Prostate gland (tissue), 2 donors: Measurements from ENCODE around the gene PLCB1. TPM values are rescaled to one million over a fixed set of nuclear protein-coding genes. Genes with fewer than 3 reads are reported as not detected.

Source experiments
- DNase-seq: peaks from one replicate; pipeline ENCODE4 v3.0.0-alpha.2; 2019; ENCODE audit warnings: low spot score
- H3K27ac ChIP-seq, 2 donors: fragments of 200-600 bp; sonication (generic); 2 replicates each; pipeline ENCODE4 v1.5.1; 2017 to 2019
- H3K27me3 ChIP-seq: fragments of 200-600 bp; sonication (generic); replicated peaks from 2 replicates; pipeline ENCODE4 v1.5.1; 2019; ENCODE audit not compliant: insufficient read depth
- H3K36me3 ChIP-seq, 2 donors: fragments of 200-600 bp; sonication (generic); 1 replicate in 1 of 2; 2 replicates in 1 of 2; pipeline versions ENCODE4 v1.5.1 to v1.8.1; 2017 to 2019
- H3K4me1 ChIP-seq: fragments of 200-600 bp; sonication (generic); replicated peaks from 2 replicates; pipeline ENCODE4 v1.5.1; 2019
- H3K4me3 ChIP-seq, 2 donors: fragments of 200-600 bp; sonication (generic); 2 replicates each; pipeline ENCODE4 v1.5.1; 2017 to 2019
- H3K9me3 ChIP-seq: fragments of 200-600 bp; sonication (generic); 2 replicates; pipeline ENCODE4 v1.5.1; 2017
- POLR2A ChIP-seq: fragments of 450-650 bp; IDR thresholded peaks from one replicate; pipeline ENCODE4 v1.6.1; 2016; ENCODE audit warnings: antibody characterized with exemption, mild to moderate bottlenecking
- POLR2AphosphoS5 ChIP-seq: sonication (generic); formaldehyde crosslinking; IDR thresholded peaks from one replicate; pipeline ENCODE4 v1.6.1; 2017; ENCODE audit warnings: antibody characterized with exemption
- WGBS: methylation state at CpG from one replicate; pipeline ENCODE4 v1.1.5; 2018; 5-methylcytosine and 5-hydroxymethylcytosine counted together
- intact Hi-C: fragments of 100-400 bp; cut with DNase I; formaldehyde crosslinking; loops from one replicate; pipeline ENCODE4 v1.14.2; 2022
- total RNA-seq, 2 donors: library from RNA; depleted of rRNA; stranded (reverse); fragments of >200 nt; gene quantifications; one replicate each; pipeline ENCODE4 v1.1.0, GENCODE V29; 2016
- TF ChIP-seq, protein P1 (sequence below), 4 experiments: fragments of 200-600 bp in 2 of 4; fragments of 450-650 bp in 2 of 4; sonication (generic) in 2 of 4; IDR thresholded peaks; 1 replicate in 3 of 4; 2 replicates in 1 of 4; pipeline ENCODE4 v1.5.1; 2016 to 2019; ENCODE audit warnings: antibody characterized with exemption in 4 of 4, mild to moderate bottlenecking in 2 of 4, moderate library complexity in 2 of 4

The PLCB1 gene
- total RNA-seq, 2 donors from 2014 or later: 24.3 to 26.3 TPM

DNA sequence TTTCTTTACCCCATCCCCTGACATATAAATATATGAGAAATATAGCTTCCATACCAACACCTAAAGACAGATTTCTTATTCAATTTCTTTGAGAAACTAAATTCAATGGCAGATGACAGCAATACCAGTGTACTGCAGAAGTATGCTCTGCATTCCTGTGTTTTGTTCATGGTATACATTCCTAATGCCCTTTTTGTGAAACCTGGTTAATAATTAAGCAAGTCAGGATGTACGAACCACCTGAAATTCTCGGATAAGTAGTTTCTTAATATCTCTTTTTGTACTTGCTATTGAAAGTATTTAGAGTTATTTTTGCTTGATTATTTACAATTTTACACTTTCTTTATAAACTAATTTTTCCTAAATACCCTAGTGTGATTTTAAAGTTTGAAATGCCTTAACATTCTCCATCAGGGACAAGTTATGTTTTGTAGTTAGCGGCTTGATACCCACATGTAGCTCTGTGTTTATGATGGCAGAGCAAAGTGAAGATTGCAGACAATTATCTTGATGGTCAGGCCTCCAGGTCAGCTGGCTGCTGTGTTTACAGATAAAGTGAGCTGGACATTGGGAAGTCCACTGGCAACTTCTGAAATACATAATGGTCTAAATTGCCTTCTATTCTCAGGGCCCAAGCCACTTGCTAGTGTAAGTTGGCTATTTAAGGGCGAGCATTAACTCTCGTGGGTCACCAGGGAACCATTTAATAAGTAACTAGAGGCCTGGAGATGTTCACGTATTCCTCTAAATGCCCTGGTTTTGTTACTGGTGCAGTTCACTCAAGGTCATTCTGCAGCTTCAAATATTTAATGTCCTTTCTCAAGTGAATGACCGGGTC, 58.2 kb downstream of the PLCB1 start:
- Histone ChIP-seq H3K27ac (no peak overlapping the region), H3K4me3 (no peak overlapping the region), H3K9me3 (no peaks in the 10 kb centered on the region), H3K27me3 (no peaks in the 10 kb centered on the region), H3K36me3 (no peaks in the 10 kb centered on the region), H3K4me1 (no peaks in the 10 kb centered on the region)
- intact Hi-C loops: no loop called here
- 70% methylated on average over 7 of the region's 7 CpGs for WGBS
- no peak for DNase-seq
- TF ChIP-seq POLR2A: no peak
- TF ChIP-seq, protein P1, sequence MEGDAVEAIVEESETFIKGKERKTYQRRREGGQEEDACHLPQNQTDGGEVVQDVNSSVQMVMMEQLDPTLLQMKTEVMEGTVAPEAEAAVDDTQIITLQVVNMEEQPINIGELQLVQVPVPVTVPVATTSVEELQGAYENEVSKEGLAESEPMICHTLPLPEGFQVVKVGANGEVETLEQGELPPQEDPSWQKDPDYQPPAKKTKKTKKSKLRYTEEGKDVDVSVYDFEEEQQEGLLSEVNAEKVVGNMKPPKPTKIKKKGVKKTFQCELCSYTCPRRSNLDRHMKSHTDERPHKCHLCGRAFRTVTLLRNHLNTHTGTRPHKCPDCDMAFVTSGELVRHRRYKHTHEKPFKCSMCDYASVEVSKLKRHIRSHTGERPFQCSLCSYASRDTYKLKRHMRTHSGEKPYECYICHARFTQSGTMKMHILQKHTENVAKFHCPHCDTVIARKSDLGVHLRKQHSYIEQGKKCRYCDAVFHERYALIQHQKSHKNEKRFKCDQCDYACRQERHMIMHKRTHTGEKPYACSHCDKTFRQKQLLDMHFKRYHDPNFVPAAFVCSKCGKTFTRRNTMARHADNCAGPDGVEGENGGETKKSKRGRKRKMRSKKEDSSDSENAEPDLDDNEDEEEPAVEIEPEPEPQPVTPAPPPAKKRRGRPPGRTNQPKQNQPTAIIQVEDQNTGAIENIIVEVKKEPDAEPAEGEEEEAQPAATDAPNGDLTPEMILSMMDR (IDR thresholded peaks at IDR 0.05): no peak
- TF ChIP-seq POLR2AphosphoS5: no peak

DNA sequence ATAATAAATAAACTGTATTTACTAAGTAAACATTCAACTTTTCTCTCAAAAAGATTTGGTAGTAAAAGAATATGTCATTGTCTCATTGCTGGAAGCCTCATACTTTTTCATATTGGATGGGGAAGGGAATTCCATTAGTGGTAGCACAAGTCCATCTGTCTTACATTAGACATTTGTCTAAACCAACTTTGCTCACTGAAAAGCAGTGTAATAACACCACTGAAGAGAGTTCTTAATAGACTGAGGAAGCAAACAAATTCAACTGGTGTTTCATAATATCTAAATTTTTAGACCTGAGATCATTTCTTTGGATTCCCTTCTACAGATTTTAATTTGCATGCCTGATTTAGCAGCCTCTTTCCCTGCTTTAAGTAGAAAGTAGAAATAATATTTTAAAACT, 62.7 kb downstream of the PLCB1 start:
- Histone ChIP-seq H3K4me3 (no peak overlapping the region), H3K9me3 (no peaks in the 10 kb centered on the region), H3K36me3 (no peaks in the 10 kb centered on the region), H3K27me3 (no peaks in the 10 kb centered on the region), H3K27ac (no peak overlapping the region), H3K4me1 (no peaks in the 10 kb centered on the region)
- no peak for TF ChIP-seq POLR2AphosphoS5
- no peak for TF ChIP-seq POLR2A
- TF ChIP-seq, protein P1 (IDR thresholded peaks at IDR 0.05): no peak
- intact Hi-C loops: no loop called here
- no peak for DNase-seq

DNA sequence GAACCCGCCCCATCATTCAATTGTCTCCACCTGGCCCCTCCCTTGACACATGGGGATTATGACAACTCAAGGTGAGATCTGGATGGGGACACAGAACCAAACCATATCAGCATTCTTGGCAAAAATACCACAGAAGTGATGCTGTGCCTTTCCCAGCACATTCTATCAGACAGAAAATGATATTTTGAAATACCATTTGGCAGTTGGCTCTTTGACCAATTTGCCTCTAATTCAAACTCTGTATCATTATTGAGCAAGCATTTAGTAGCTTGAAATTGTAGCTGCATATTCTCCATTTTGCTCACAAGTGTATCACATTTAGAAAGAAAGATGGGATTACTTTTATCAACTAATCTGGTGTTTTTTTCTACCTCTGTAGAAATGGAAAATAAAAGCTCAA, 64.0 kb downstream of the PLCB1 start:
- Histone ChIP-seq H3K4me3 (no peak overlapping the region), H3K9me3 (no peaks in the 10 kb centered on the region), H3K36me3 (no peaks in the 10 kb centered on the region), H3K27ac (no peak overlapping the region), H3K4me1 (no peaks in the 10 kb centered on the region), H3K27me3 (no peaks in the 10 kb centered on the region)
- no peak for DNase-seq
- no peak for TF ChIP-seq POLR2A
- TF ChIP-seq POLR2AphosphoS5: no peak
- TF ChIP-seq, protein P1 (IDR thresholded peaks at IDR 0.05): no peak
- 94% methylated on average over 1 of the region's 1 CpG for WGBS
- intact Hi-C loops: no loop called here

DNA sequence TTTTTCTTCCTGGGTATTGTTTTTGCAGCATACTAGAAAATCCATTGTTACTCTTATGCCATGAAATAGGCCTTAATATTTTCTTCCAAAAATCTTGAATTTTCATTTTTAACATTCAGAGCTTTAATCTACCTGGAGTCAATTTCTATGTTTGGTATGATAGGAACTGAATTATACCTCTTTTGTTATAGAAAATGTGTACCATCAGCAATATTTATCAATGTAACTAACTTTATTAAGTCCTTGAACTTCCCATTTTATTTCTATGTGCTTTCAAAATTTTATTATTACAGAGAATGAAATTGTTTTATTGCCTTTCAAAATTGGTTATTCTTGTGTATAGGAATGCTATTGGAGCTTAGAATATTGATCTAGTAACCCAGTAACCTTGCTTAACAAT, 68.2 kb downstream of the PLCB1 start:
- Histone ChIP-seq H3K4me1 (no peaks in the 10 kb centered on the region), H3K27ac (no peak overlapping the region), H3K36me3 (no peaks in the 10 kb centered on the region), H3K27me3 (no peaks in the 10 kb centered on the region), H3K4me3 (no peak overlapping the region), H3K9me3 (no peaks in the 10 kb centered on the region)
- no peak for TF ChIP-seq POLR2AphosphoS5
- no peak for TF ChIP-seq POLR2A
- TF ChIP-seq, protein P1 (IDR thresholded peaks at IDR 0.05): no peak
- intact Hi-C loops: no loop called here
- no peak for DNase-seq

DNA sequence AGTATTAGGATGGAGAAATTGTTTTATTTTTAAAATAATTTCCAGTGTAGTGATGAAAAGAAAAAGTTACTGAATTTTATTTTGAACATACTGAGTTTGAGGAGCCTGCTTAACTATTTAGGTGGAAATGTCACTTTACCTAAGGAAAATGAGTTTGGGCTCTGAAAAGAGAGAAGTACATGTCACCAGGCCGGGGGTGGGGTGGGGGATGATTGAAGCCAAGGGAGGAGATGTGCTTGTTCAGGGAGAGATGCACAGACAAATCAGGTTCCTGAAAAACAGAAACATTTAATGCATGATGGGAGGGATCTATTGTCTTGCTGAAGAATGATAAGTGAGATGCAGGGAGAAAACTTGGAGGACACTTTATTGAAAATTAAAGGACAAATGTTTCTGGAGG, 71.3 kb downstream of the PLCB1 start:
- TF ChIP-seq, protein P1 (IDR thresholded peaks at IDR 0.05): no peak
- TF ChIP-seq POLR2A (no peak), POLR2AphosphoS5 (no peak)

More for the DNA sequence above, 71.3 kb downstream of the PLCB1 start:
- Histone ChIP-seq H3K4me3 (no peak overlapping the region), H3K9me3 (no peaks in the 10 kb centered on the region), H3K27ac (no peak overlapping the region), H3K27me3 (no peaks in the 10 kb centered on the region), H3K36me3 (no peaks in the 10 kb centered on the region), H3K4me1 (no peaks in the 10 kb centered on the region)
- DNase-seq: no peak
- intact Hi-C loops: no loop called here
- 100% methylated on average over 1 of the region's 1 CpG for WGBS
